H9 (cell line): ENCODE data around the gene SSR2. TPM values are rescaled to one million over a fixed set of nuclear protein-coding genes. Genes with fewer than 3 reads are reported as not detected.

Experiments used
- DNase-seq: peaks from one replicate; pipeline ENCODE4 v3.0.0-alpha.2; 2017
- H2AFZ ChIP-seq: one replicate; pipeline ENCODE4 v1.6.1; 2013; ENCODE audit warnings: mild to moderate bottlenecking, low read length, control low read depth, moderate library complexity
- H2AK5ac ChIP-seq: 2 replicates; pipeline ENCODE4 v1.6.1; 2013; ENCODE audit warnings: low read length, control low read depth, mixed read lengths; ENCODE audit not compliant: insufficient read length
- H2BK120ac ChIP-seq: one replicate; pipeline ENCODE4 v1.6.1; 2013; ENCODE audit warnings: low read depth, mild to moderate bottlenecking, low read length, control low read depth, inconsistent platforms; ENCODE audit not compliant: poor library complexity, severe bottlenecking
- H2BK12ac ChIP-seq: 2 replicates; pipeline ENCODE4 v1.6.1; 2013; ENCODE audit warnings: low read length, control low read depth, mixed read lengths, low read depth; ENCODE audit not compliant: insufficient read length
- H2BK15ac ChIP-seq: 2 replicates; pipeline ENCODE4 v1.6.1; 2013; ENCODE audit warnings: low read depth, low read length, control low read depth
- H2BK20ac ChIP-seq: one replicate; pipeline ENCODE4 v1.6.1; 2013; ENCODE audit warnings: low read depth, mild to moderate bottlenecking, low read length, control low read depth, inconsistent platforms; ENCODE audit not compliant: poor library complexity, severe bottlenecking
- H2BK5ac ChIP-seq: 2 replicates; pipeline ENCODE4 v1.6.1; 2013; ENCODE audit warnings: low read length, control low read depth, mixed read lengths; ENCODE audit not compliant: insufficient read length
- H3K14ac ChIP-seq: 2 replicates; pipeline ENCODE4 v1.6.1; 2013; ENCODE audit warnings: low read length, control low read depth; ENCODE audit not compliant: insufficient read depth
- H3K18ac ChIP-seq: 2 replicates; pipeline ENCODE4 v1.6.1; 2013; ENCODE audit warnings: low read depth, mild to moderate bottlenecking, mixed read lengths, low read length, control low read depth; ENCODE audit not compliant: insufficient read length
- H3K23ac ChIP-seq: 2 replicates; pipeline ENCODE4 v1.6.1; 2013; ENCODE audit warnings: low read length, control low read depth, mixed read lengths, low read depth; ENCODE audit not compliant: insufficient read length
- H3K23me2 ChIP-seq: 2 replicates; pipeline ENCODE4 v1.6.1; 2013; ENCODE audit warnings: low read depth, mild to moderate bottlenecking, mixed read lengths, low read length, control low read depth; ENCODE audit not compliant: insufficient read length, poor library complexity, severe bottlenecking
- H3K27ac ChIP-seq: 2 replicates; pipeline ENCODE4 v1.5.1; 2013; ENCODE audit warnings: low read length, control low read depth, mixed read lengths, low read depth; ENCODE audit not compliant: insufficient read length
- H3K27me3 ChIP-seq: 2 replicates; pipeline ENCODE4 v1.6.1; 2013; ENCODE audit warnings: low read length, control low read depth, inconsistent platforms; ENCODE audit not compliant: insufficient read depth
- H3K4ac ChIP-seq: 2 replicates; pipeline ENCODE4 v1.6.1; 2013; ENCODE audit warnings: low read depth, mild to moderate bottlenecking, control low read depth, inconsistent platforms, low read length, moderate library complexity
- H3K4me1 ChIP-seq: 2 replicates; pipeline ENCODE4 v1.6.1; 2013; ENCODE audit warnings: low read length, control low read depth, inconsistent platforms; ENCODE audit not compliant: insufficient read depth
- H3K4me2 ChIP-seq: 2 replicates; pipeline ENCODE4 v1.6.1; 2013; ENCODE audit warnings: low read length, control low read depth, mixed read lengths; ENCODE audit not compliant: insufficient read length, insufficient read depth
- H3K56ac ChIP-seq: 2 replicates; pipeline ENCODE4 v1.6.1; 2013; ENCODE audit warnings: low read depth, mild to moderate bottlenecking, mixed read lengths, low read length, control low read depth; ENCODE audit not compliant: insufficient read length
- H3K79me1 ChIP-seq: 2 replicates; pipeline ENCODE4 v1.6.1; 2013; ENCODE audit warnings: low read depth, mild to moderate bottlenecking, moderate library complexity, low read length, control low read depth, inconsistent platforms; ENCODE audit not compliant: insufficient read depth, poor library complexity, severe bottlenecking
- H3K79me2 ChIP-seq: 2 replicates; pipeline ENCODE4 v1.6.1; 2013; ENCODE audit warnings: low read length, control low read depth, inconsistent platforms; ENCODE audit not compliant: insufficient read depth
- H3K9ac ChIP-seq: 2 replicates; pipeline ENCODE4 v1.6.1; 2013; ENCODE audit warnings: low read length, control low read depth, mixed read lengths; ENCODE audit not compliant: insufficient read length; ENCODE audit errors: extremely low read depth
- H3K9me3 ChIP-seq: one replicate; pipeline ENCODE4 v1.6.1; 2013; ENCODE audit warnings: low read depth, low read length, inconsistent platforms; ENCODE audit not compliant: control insufficient read depth
- H3T11ph ChIP-seq: one replicate; pipeline ENCODE4 v1.6.1; 2013; ENCODE audit warnings: mild to moderate bottlenecking, low read length, control low read depth, inconsistent platforms
- H4K20me1 ChIP-seq: one replicate; pipeline ENCODE4 v1.6.1; 2013; ENCODE audit not compliant: control insufficient read depth, insufficient read length, insufficient read depth
- H4K5ac ChIP-seq: 2 replicates; pipeline ENCODE4 v1.6.1; 2013; ENCODE audit warnings: low read depth, mild to moderate bottlenecking, mixed read lengths, low read length, control low read depth; ENCODE audit not compliant: insufficient read length
- H4K8ac ChIP-seq: replicated peaks from 2 replicates; pipeline ENCODE4 v1.6.1; 2013; ENCODE audit warnings: low read length, control low read depth, mixed read lengths, low read depth; ENCODE audit not compliant: insufficient read length
- H4K91ac ChIP-seq: 2 replicates; pipeline ENCODE4 v1.6.1; 2013; ENCODE audit warnings: low read depth, mild to moderate bottlenecking, moderate library complexity, mixed read lengths, low read length, control low read depth; ENCODE audit not compliant: insufficient read length
- H3K27ac Mint-ChIP-seq, 3 experiments: 2 replicates in 2 of 3; 3 replicates in 1 of 3; pipeline ENCODE4 v1.8.0; 2020 to 2021; ENCODE audit warnings: mixed read lengths in 3 of 3, mild to moderate bottlenecking in 1 of 3, moderate library complexity in 1 of 3
- H3K27me3 Mint-ChIP-seq: 2 replicates; pipeline ENCODE4 v1.8.0; 2021; ENCODE audit warnings: low read depth, mild to moderate bottlenecking, moderate library complexity, mixed read lengths
- H3K36me3 Mint-ChIP-seq, 3 experiments: 2 replicates in 2 of 3; 3 replicates in 1 of 3; pipeline ENCODE4 v1.8.0; 2020 to 2021; ENCODE audit warnings: low read depth in 3 of 3, mixed read lengths in 3 of 3; ENCODE audit not compliant: insufficient read depth in 1 of 3
- H3K4me1 Mint-ChIP-seq, 2 experiments: 2 replicates each; pipeline ENCODE4 v1.8.0; 2020; ENCODE audit warnings: mixed read lengths in 2 of 2
- H3K4me3 Mint-ChIP-seq, 2 experiments: 2 replicates in 1 of 2; 3 replicates in 1 of 2; pipeline ENCODE4 v1.8.0; 2020 to 2021; ENCODE audit warnings: mild to moderate bottlenecking in 2 of 2, mixed read lengths in 2 of 2, moderate library complexity in 1 of 2
- H3K9me3 Mint-ChIP-seq, 2 experiments: 2 replicates in 1 of 2; 3 replicates in 1 of 2; pipeline ENCODE4 v1.8.0; 2020; ENCODE audit warnings: mild to moderate bottlenecking in 2 of 2, mixed read lengths in 2 of 2, moderate library complexity in 1 of 2
- WGBS: extraction: QIAGEN DNeasy Blood & Tissue Kit; methylation state at CpG from one replicate; pipeline ENCODE4 v1.1.7; 2013; ENCODE audit warnings: missing lambda C conversion rate, low lambda C conversion rate, mixed read lengths; ENCODE audit not compliant: insufficient read length; ENCODE audit errors: extremely low coverage; 5-methylcytosine and 5-hydroxymethylcytosine counted together
- total RNA-seq: library from RNA; stranded (reverse); gene quantifications from 2 replicates; pipeline ENCODE4 v1.2.1, GENCODE V29; 2021
- TF ChIP-seq, protein P1 (sequence below): fragments of 200-600 bp; sonication (generic); conservative IDR thresholded peaks from 3 replicates; pipeline ENCODE4 v1.8.0; 2021; ENCODE audit warnings: antibody characterized with exemption, mild to moderate bottlenecking

Gene SSR2
- total RNA-seq, 1 experiment from 2014 or later: 170 TPM

DNA sequence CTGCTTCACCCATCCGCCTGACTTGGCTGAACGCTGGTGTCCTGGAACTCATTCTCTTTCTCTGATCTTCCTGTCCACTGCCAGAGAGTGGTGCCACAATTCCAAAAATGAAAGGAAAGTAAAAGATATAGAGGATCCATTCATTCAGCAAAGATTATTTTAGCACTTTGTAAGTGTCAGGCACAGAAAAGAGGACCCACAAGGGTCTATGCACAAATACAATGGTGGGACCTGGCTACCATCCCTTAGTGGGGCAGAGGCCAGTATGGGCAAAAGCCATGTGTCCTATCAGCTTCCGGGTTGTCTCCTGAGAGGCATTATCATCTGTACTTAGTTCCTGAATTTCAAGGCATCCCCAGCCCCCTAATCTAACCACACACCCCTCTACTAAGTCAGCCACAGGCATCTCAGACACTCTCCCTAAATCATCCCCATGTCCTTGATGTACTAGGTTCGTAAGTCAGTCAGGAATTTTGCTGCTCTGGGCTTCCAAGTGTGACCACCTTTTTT is 19.0 kb downstream of the SSR2 start:
- no peak overlapping the region for H2BK5ac ChIP-seq
- H3K23ac ChIP-seq: no peak overlapping the region
- H2BK20ac ChIP-seq: no peak overlapping the region
- no peak overlapping the region for H3T11ph ChIP-seq
- H3K9me3 ChIP-seq: no peaks in the 10 kb centered on the region
- Mint-ChIP-seq H3K36me3 (peaks cover 0 to 2% (median 0%) of the 10 kb centered on the region in 3 experiments; a peak in 2 of 7 replicates), H3K4me1 (peaks cover 8 to 9% of the 10 kb centered on the region in 2 experiments), H3K27me3 (peaks cover 2% of the 10 kb centered on the region; the same call in 1 of the 2 replicates), H3K4me3 (no peak overlapping the region), H3K27ac (no peak overlapping the region; a peak in 1 of 7 replicates), H3K9me3 (no peaks in the 10 kb centered on the region)
- H3K4me2 ChIP-seq: no peak overlapping the region
- no peak overlapping the region for H2BK120ac ChIP-seq
- no peak overlapping the region for H4K5ac ChIP-seq
- no peak overlapping the region for H2AK5ac ChIP-seq
- no peak overlapping the region for H3K9ac ChIP-seq
- H3K4ac ChIP-seq: no peak overlapping the region
- H3K79me1 ChIP-seq: no peaks in the 10 kb centered on the region
- no peaks in the 10 kb centered on the region for H3K79me2 ChIP-seq
- no peaks in the 10 kb centered on the region for H3K23me2 ChIP-seq
- no peak overlapping the region for H3K14ac ChIP-seq
- no peak overlapping the region for H4K91ac ChIP-seq
- no peaks in the 10 kb centered on the region for H3K4me1 ChIP-seq
- H3K27ac ChIP-seq: no peak overlapping the region
- no peak overlapping the region for H2BK15ac ChIP-seq
- H3K56ac ChIP-seq: no peak overlapping the region
- H4K8ac ChIP-seq: no peak overlapping the region
- WGBS: no CpG with 5 or more reads among the region's 4 CpGs
- no peak overlapping the region for H2BK12ac ChIP-seq
- DNase-seq: no peak
- TF ChIP-seq, protein P1, sequence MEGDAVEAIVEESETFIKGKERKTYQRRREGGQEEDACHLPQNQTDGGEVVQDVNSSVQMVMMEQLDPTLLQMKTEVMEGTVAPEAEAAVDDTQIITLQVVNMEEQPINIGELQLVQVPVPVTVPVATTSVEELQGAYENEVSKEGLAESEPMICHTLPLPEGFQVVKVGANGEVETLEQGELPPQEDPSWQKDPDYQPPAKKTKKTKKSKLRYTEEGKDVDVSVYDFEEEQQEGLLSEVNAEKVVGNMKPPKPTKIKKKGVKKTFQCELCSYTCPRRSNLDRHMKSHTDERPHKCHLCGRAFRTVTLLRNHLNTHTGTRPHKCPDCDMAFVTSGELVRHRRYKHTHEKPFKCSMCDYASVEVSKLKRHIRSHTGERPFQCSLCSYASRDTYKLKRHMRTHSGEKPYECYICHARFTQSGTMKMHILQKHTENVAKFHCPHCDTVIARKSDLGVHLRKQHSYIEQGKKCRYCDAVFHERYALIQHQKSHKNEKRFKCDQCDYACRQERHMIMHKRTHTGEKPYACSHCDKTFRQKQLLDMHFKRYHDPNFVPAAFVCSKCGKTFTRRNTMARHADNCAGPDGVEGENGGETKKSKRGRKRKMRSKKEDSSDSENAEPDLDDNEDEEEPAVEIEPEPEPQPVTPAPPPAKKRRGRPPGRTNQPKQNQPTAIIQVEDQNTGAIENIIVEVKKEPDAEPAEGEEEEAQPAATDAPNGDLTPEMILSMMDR: no peak
- no peak overlapping the region for H3K18ac ChIP-seq
- H3K27me3 ChIP-seq: no peaks in the 10 kb centered on the region
- H4K20me1 ChIP-seq: no peaks in the 10 kb centered on the region
- H2AFZ ChIP-seq: no peak overlapping the region
